Lung (tissue), 12 donors: ENCODE results near the gene IFNA16. TPM values are rescaled to one million over a fixed set of nuclear protein-coding genes. Genes with fewer than 3 reads are reported as not detected.
A peak's percentile ranks its signal among the peaks of the same experiment; 100 is the strongest.
"Not testable (repeated sequence)": the region's sequence is repeated elsewhere in the genome, so short reads cannot be mapped to it uniquely, and the experiment has no call there.

Source experiments
- ATAC-seq: fragments of 200-7000 bp; cut with Tn5 transposase; one replicate; pipeline ENCODE4 v1.9.1; 2020; ENCODE audit warnings: moderate number of reproducible peaks; ENCODE audit not compliant: insufficient read depth, low FRiP score
- DNase-seq, 3 donors: peaks; one replicate each; pipeline ENCODE4 v3.0.0-alpha.2; 2013 to 2017
- H3K27ac ChIP-seq, 2 donors: one replicate each; pipeline ENCODE4 v1.5.1; 2013; ENCODE audit warnings: mild to moderate bottlenecking in 2 of 2, moderate library complexity in 2 of 2, control low read depth in 1 of 2, inconsistent platforms in 1 of 2, low read depth in 1 of 2, low read length in 1 of 2
- H3K27me3 ChIP-seq, 3 donors: one replicate each; pipeline ENCODE4 v1.5.1; 2013; ENCODE audit warnings: low read length in 2 of 3; ENCODE audit not compliant: control insufficient read depth in 3 of 3, insufficient read depth in 3 of 3
- H3K36me3 ChIP-seq, 4 donors: one replicate each; pipeline ENCODE4 v1.5.1; 2013; ENCODE audit warnings: low read length in 4 of 4, mild to moderate bottlenecking in 1 of 4, moderate library complexity in 1 of 4; ENCODE audit not compliant: control insufficient read depth in 4 of 4, insufficient read depth in 4 of 4
- H3K4me1 ChIP-seq, 5 donors: one replicate each; pipeline ENCODE4 v1.5.1; 2013; ENCODE audit warnings: low read length in 5 of 5, mild to moderate bottlenecking in 2 of 5, moderate library complexity in 1 of 5; ENCODE audit not compliant: control insufficient read depth in 5 of 5, insufficient read depth in 5 of 5
- H3K4me3 ChIP-seq: one replicate; pipeline ENCODE4 v1.5.1; 2013; ENCODE audit warnings: mild to moderate bottlenecking, control low read depth, moderate library complexity
- H3K9ac ChIP-seq, 2 donors: one replicate each; pipeline ENCODE4 v1.5.1; 2013; ENCODE audit warnings: low read length in 2 of 2, control low read depth in 1 of 2; ENCODE audit not compliant: insufficient read depth in 1 of 2
- H3K9me3 ChIP-seq, 4 donors: one replicate each; pipeline ENCODE4 v1.5.1; 2013; ENCODE audit warnings: low read length in 3 of 4, mild to moderate bottlenecking in 1 of 4, moderate library complexity in 1 of 4; ENCODE audit not compliant: control insufficient read depth in 4 of 4, insufficient read depth in 3 of 4
- CTCF ChIP-seq: IDR thresholded peaks from 2 replicates; pipeline ENCODE4 v1.5.1; 2012; ENCODE audit warnings: mild to moderate bottlenecking; ENCODE audit errors: control extremely low read depth, extremely low read depth
- WGBS, 2 donors: extraction: QIAGEN DNeasy Blood & Tissue Kit; methylation state at CpG; one replicate each; pipeline ENCODE4 v1.1.7; 2013; 5-methylcytosine and 5-hydroxymethylcytosine counted together
- polyA plus RNA-seq, 2 donors: library from polyadenylated mRNA; stranded (reverse); fragments of 200-250 nt; gene quantifications; one replicate each; pipeline ENCODE4 v1.2.1, GENCODE V29; 2013
- total RNA-seq, 2 donors: library from RNA; depleted of rRNA in 1 of 2; stranded (reverse); fragments of >200 nt in 1 of 2; gene quantifications; one replicate each; pipeline ENCODE4 v1.2.1, GENCODE V29; 2014 to 2021
- donor health status: control.
- donor health status: control.
- donor health status: Bipolar disorder and iron deficiency.
- donor health status: healthy.
- donor health status: DM: yes; HTN: yes; CAD: no.

Gene IFNA16
- total and polyA plus RNA-seq, 4 donors = not detected

DNA sequence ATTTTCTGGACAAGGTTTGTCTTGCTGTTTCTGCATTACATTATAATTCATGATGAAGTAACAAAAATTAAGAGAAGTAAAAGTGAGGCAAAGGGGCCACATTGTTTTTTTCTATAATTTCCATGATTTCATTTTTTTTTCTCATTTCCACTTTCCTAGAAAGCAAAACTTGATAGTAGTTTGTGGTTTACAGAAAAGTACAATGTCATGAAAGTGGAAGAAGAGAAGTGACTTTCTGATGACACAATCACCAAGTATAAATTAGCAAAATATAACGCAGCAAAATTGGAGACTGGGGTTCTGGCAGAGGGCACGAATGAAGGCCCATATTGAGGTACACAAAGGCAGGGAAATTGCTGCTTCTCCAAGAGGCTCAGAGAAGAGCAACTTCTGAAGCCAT is 27.7 kb upstream of the IFNA16 start:
- Histone ChIP-seq H3K27me3 (no peaks in the 10 kb centered on the region), H3K4me3 (no peak overlapping the region), H3K4me1 (no peaks in the 10 kb centered on the region), H3K9me3 (no peaks in the 10 kb centered on the region), H3K27ac (no peak overlapping the region), H3K9ac (no peak overlapping the region), H3K36me3 (no peaks in the 10 kb centered on the region)
- no peak for TF ChIP-seq CTCF
- ATAC-seq = no peak
- WGBS, 2 donors = 39 to 43% methylated on average over 2 of the region's 2 CpGs
- DNase-seq = no peak

DNA sequence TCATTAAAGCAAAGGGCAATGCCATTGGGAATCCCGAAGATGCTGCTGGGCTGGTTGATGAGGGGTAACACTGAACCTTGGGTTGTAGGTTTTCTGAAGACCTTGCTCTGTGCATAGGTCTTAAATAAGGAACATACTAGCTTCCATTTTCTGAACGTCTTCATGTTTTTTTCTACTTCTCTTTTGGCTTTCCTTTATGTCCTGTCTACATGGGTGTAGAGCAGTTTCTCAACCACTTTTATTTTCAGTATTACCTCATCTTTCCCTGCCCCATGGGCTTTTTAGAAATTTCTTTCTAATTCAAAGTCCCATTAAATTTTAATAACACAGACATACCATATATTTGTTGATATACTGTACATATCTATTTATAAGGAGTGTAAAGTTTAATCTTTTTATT is 22.8 kb upstream of the IFNA16 start, which contains the start of gene IFNA14:
TSS of gene IFNA14 (minus strand) at position 95 of the 400 bp plus-strand sequence. CDS start at position 25, 70 bp downstream.
- WGBS, 2 donors = 54 to 78% methylated on average over 2 of the region's 2 CpGs
- TF ChIP-seq CTCF = no peak
- ATAC-seq (no peak), DNase-seq (no peak)
- Histone ChIP-seq H3K4me3 (no peak within 1 kb of the TSS), H3K4me1 (peaks cover 0 to 1% (median 0%) of the 10 kb centered on the region in 5 donors), H3K9me3 (no peaks in the 10 kb centered on the region), H3K36me3 (no peaks in the 10 kb centered on the region), H3K27me3 (no peaks in the 10 kb centered on the region), H3K27ac (no peak within 1 kb of the TSS), H3K9ac (no peak within 1 kb of the TSS)

DNA sequence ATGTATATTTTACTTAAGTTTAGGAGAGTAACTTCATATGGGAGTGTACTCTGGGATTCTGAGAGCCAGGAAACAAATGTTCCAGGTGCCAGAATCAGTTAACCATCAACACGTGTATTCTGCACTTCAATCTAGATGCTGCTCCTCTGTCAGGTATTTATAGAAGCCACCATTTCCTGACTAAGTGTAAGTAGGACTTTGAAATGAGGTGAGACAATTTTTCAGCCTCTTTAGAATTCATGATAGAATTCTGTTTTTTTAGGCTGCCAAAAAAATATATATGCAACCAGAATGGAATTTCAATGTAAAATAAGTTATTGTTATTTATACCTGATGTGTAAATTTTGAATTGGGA is 19.2 kb upstream of the IFNA16 start:
- H3K36me3 ChIP-seq, ATAC-seq, DNase-seq, H3K27me3 ChIP-seq, H3K9me3 ChIP-seq, H3K27ac ChIP-seq, H3K9ac ChIP-seq, H3K4me1 ChIP-seq, H3K4me3 ChIP-seq: not testable (repeated sequence)
- WGBS, 2 donors = 0 to 2% methylated on average over 1 of the region's 1 CpG

- not testable (repeated sequence) for H3K9ac ChIP-seq, ATAC-seq, H3K4me3 ChIP-seq, H3K4me1 ChIP-seq, H3K27me3 ChIP-seq, H3K27ac ChIP-seq, H3K9me3 ChIP-seq, H3K36me3 ChIP-seq
- 26 to 31% methylated on average over 8 of the region's 8 CpGs for WGBS, 2 donors
- peak; percentile 17 to 55 (median 50) for DNase-seq
- TF ChIP-seq CTCF = peak; percentile 34
These were observed 18.6 kb upstream of the IFNA16 start for GRCh38 chr9:21235468-21236359.
